Measurements from ENCODE around the gene STOX2. TPM values are rescaled to one million over a fixed set of nuclear protein-coding genes. Genes with fewer than 3 reads are reported as not detected.

Gene STOX2
- total RNA-seq, 1 donor from 2014 or later = 26.7 TPM

DNA sequence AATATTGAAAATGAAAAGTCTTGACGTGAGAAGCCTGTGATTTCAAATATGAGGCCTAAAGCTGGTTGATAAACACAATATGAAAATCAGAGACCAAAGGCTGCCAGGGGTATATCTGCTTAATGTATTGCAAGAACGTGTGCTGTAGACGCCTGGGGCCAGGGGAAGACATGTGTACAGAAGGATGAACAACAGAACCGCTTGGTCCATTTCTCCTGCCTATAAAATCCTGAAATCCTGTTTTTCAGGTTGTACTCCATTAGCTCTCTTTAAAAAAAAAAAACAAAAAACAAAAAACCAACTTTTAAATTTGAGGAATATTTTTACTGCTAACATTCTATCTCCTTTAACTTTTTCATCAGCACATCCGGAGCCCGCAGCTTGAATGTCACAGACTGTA lies 109.2 kb downstream of the STOX2 start:
- Mint-ChIP-seq H3K27ac (ENCODE audit: unreplicated experiment) (no peak overlapping the region), H3K4me3 (no peak overlapping the region), H3K4me1 (peaks cover 8% of the 10 kb centered on the region)

DNA sequence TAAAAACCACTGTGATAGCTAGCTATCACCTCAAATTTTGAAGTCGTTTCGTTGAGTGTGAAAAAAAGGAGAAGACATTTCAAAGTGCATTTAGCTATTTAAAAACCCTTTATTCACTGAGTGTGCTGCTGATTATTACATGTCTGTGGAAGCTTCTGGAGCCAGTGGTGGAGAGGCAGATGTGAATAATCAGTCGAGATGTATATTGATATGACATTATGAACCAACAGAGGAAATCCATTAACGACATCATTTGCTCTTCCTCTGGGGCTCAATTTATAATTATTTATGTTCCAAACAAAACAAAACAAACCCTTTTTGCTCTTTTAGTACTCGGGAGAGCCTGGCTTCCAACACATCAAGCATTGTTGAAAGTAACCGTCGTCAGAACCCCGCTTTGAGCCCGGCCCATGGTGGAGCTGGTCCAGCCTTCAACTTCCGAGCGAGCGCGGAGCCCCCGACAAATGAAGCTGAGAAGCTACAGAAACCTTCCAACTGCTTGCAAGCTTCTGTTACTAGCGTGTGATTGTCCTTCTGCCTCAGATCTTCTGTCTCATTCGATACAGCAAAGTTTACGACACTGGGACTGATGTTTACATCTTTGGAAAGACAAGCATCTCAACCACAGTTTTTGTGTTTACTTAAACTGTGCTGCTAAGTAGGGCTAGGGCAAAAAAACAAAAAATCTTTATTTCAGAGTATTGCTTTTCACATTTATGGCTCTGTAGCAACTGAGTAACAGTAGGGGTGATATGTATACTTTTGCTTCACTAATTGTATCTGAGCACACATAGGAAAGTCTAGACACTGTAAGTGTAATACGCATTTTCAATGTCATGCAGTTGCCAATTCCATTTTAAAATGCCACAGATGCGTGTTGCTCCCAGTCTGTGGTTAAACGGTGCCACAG lies 111.9 kb downstream of the STOX2 start:
- TF ChIP-seq, protein P1, sequence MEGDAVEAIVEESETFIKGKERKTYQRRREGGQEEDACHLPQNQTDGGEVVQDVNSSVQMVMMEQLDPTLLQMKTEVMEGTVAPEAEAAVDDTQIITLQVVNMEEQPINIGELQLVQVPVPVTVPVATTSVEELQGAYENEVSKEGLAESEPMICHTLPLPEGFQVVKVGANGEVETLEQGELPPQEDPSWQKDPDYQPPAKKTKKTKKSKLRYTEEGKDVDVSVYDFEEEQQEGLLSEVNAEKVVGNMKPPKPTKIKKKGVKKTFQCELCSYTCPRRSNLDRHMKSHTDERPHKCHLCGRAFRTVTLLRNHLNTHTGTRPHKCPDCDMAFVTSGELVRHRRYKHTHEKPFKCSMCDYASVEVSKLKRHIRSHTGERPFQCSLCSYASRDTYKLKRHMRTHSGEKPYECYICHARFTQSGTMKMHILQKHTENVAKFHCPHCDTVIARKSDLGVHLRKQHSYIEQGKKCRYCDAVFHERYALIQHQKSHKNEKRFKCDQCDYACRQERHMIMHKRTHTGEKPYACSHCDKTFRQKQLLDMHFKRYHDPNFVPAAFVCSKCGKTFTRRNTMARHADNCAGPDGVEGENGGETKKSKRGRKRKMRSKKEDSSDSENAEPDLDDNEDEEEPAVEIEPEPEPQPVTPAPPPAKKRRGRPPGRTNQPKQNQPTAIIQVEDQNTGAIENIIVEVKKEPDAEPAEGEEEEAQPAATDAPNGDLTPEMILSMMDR (conservative IDR thresholded peaks at IDR 0.05) = no peak
- DNase-seq (ENCODE audit: low read depth, low spot score) = no peak
- peaks cover 12% of the 10 kb centered on the region for H3K36me3 Mint-ChIP-seq (ENCODE audit: low read depth)
- no peak overlapping the region for H3K4me3 Mint-ChIP-seq
- H3K27ac Mint-ChIP-seq (ENCODE audit: unreplicated experiment) = no peak overlapping the region
- no peaks in the 10 kb centered on the region for H3K9me3 Mint-ChIP-seq
- H3K4me1 Mint-ChIP-seq = peaks cover 18% of the 10 kb centered on the region
- H3K27me3 Mint-ChIP-seq (ENCODE audit: low read depth) = no peaks in the 10 kb centered on the region

More for the DNA sequence above, 109.2 kb downstream of the STOX2 start:
- H3K36me3 Mint-ChIP-seq (ENCODE audit: low read depth) = peaks cover 30% of the 10 kb centered on the region
- no peaks in the 10 kb centered on the region for H3K9me3 Mint-ChIP-seq
- TF ChIP-seq, protein P1 (conservative IDR thresholded peaks at IDR 0.05) = no peak
- no peak for DNase-seq (ENCODE audit: low read depth, low spot score)
- H3K27me3 Mint-ChIP-seq (ENCODE audit: low read depth) = no peaks in the 10 kb centered on the region

DNA sequence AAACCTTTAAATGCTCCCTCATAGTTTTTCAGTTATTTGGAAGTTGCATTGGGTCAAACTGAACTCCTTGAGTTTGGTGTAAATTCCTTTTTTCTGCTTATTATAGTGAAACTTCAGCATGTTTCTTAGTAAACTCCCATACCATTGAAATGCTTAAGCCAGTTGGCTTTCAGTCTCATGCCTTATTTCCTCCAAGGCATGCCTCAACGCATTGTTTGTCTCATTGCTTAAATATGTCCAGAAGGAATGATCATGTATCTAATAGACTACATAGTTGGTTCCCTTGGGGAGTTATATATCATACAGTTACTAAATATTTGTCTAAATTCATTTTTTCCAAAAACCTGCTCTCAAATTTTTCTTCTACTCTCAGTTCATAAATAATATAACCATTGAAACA lies 114.0 kb downstream of the STOX2 start:
- Mint-ChIP-seq H3K36me3 (ENCODE audit: low read depth) (peaks cover 15% of the 10 kb centered on the region), H3K27ac (ENCODE audit: unreplicated experiment) (no peak overlapping the region), H3K9me3 (no peaks in the 10 kb centered on the region), H3K4me1 (peaks cover 10% of the 10 kb centered on the region), H3K27me3 (ENCODE audit: low read depth) (no peaks in the 10 kb centered on the region), H3K4me3 (no peak overlapping the region)
- TF ChIP-seq, protein P1 (conservative IDR thresholded peaks at IDR 0.05) = no peak
- DNase-seq (ENCODE audit: low read depth, low spot score) = no peak

DNA sequence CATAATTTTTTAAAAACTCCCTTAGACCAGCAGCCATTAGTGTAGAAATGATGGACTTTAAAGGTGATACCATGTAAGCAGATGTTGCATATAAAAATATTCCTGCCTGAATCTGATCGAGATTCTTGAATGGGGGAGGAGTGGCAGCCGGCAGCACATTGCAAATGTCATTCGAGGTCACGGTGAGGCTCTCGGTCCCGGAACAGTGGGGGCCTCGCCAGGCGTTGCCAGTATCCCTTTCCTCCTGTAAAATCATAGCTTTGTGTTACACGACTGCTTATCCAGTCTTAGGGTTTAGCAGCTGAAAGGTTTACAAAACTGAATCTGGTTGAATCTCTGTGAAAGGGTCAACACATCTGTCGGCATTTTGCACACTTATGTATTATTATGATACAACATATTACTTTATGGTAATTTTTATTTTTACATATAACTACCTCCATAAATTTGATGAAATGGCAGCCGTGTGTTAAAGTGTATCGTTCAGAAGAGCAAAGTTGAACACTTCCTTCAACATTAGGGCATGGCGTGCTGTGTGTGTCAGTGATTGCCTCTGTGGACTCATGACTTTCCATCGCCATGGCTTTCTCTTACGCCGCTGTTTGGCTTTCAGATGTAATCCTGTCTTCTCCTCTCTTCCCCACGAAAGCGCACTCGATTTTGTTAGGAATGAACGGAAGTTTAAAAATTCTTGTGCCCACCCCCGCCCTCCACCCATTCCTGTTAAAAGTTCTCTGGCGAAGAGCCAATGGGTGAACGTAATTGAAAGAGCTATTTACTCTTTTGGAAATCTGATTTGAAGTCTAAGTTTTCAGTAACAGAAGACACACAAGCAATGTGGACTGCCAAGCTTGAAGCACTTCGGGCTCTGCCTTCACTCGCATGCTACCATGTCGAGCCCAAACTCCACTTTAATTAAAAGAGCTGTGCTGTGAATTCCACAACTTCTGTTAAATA lies 114.8 kb downstream of the STOX2 start:
- Mint-ChIP-seq H3K36me3 (ENCODE audit: low read depth) (peaks cover 15% of the 10 kb centered on the region), H3K27me3 (ENCODE audit: low read depth) (no peaks in the 10 kb centered on the region), H3K4me1 (peaks cover 10% of the 10 kb centered on the region), H3K9me3 (no peaks in the 10 kb centered on the region), H3K27ac (ENCODE audit: unreplicated experiment) (no peak overlapping the region), H3K4me3 (no peak overlapping the region)
- DNase-seq (ENCODE audit: low read depth, low spot score) = no peak
- TF ChIP-seq, protein P1 (conservative IDR thresholded peaks at IDR 0.05) = no peak

DNA sequence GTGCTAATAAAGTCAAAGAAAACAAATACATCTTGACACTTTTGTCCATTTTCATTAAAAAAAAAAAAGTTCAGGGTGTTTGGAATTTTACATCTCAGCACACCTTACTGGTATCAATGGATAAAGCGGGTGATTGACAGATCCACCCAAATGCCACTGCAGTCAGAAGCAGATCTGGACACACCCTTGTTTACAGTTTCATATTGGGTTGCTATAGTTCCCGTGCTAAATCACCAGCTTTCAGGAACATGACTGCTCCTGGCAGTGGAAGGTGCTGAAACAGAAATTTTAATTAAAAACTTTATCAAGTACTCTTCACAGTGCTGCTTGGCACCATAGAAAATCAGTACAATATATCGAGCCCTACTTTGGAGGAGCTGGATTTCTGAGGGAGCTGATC lies 116.3 kb downstream of the STOX2 start:
- H3K4me1 Mint-ChIP-seq = peaks cover 10% of the 10 kb centered on the region
- no peak overlapping the region for H3K27ac Mint-ChIP-seq (ENCODE audit: unreplicated experiment)

More for the DNA sequence above, 116.3 kb downstream of the STOX2 start:
- DNase-seq (ENCODE audit: low read depth, low spot score) = no peak
- H3K4me3 Mint-ChIP-seq = no peak overlapping the region
- TF ChIP-seq, protein P1 (conservative IDR thresholded peaks at IDR 0.05) = no peak
- peaks cover 15% of the 10 kb centered on the region for H3K36me3 Mint-ChIP-seq (ENCODE audit: low read depth)
- no peaks in the 10 kb centered on the region for H3K27me3 Mint-ChIP-seq (ENCODE audit: low read depth)
- no peaks in the 10 kb centered on the region for H3K9me3 Mint-ChIP-seq
